Parathyroid adenoma (tissue), 2 donors: ENCODE data around the gene ITPR2.

ENCODE experiments used
- H2AFZ ChIP-seq: fragments of 300-600 bp; sonication (generic); one replicate; pipeline ENCODE4 v1.7.0; 2017; ENCODE audit warnings: antibody characterized with exemption, mild to moderate bottlenecking
- H3K27ac ChIP-seq: fragments of 300-600 bp; sonication (generic); one replicate; pipeline ENCODE4 v1.7.0; 2017
- H3K27me3 ChIP-seq: fragments of 300-600 bp; sonication (generic); one replicate; pipeline ENCODE4 v1.7.0; 2017; ENCODE audit warnings: low read length; ENCODE audit not compliant: control insufficient read depth, insufficient read depth
- H3K36me3 ChIP-seq: fragments of 300-600 bp; sonication (generic); one replicate; pipeline ENCODE4 v1.7.0; 2017; ENCODE audit warnings: low read length; ENCODE audit not compliant: control insufficient read depth, insufficient read depth
- H3K4me1 ChIP-seq: fragments of 300-600 bp; sonication (generic); one replicate; pipeline ENCODE4 v1.7.0; 2017; ENCODE audit warnings: control low read depth
- H3K4me2 ChIP-seq: fragments of 300-600 bp; sonication (generic); one replicate; pipeline ENCODE4 v1.7.0; 2017; ENCODE audit warnings: low read length
- H3K4me3 ChIP-seq: fragments of 300-600 bp; sonication (generic); one replicate; pipeline ENCODE4 v1.7.0; 2017; ENCODE audit warnings: low read depth, low read length
- H3K79me2 ChIP-seq: fragments of 300-600 bp; sonication (generic); one replicate; pipeline ENCODE4 v1.7.0; 2017; ENCODE audit warnings: control low read depth
- H3K9ac ChIP-seq: fragments of 300-600 bp; sonication (generic); one replicate; pipeline ENCODE4 v1.7.0; 2017; ENCODE audit warnings: mild to moderate bottlenecking
- H3K9me3 ChIP-seq: fragments of 300-600 bp; sonication (generic); one replicate; pipeline ENCODE4 v1.7.0; 2017; ENCODE audit warnings: low read length; ENCODE audit not compliant: control insufficient read depth
- CTCF ChIP-seq: fragments of 300-600 bp; sonication (generic); IDR thresholded peaks from one replicate; pipeline ENCODE4 v1.7.0; 2017; ENCODE audit warnings: antibody characterized with exemption, mild to moderate bottlenecking
- donor health status: primary hyperparathyroidism.

Gene ITPR2

GRCh38 chr12:26705851-26706250 lies 127.1 kb downstream of the ITPR2 start:
- no peak overlapping the region for H2AFZ ChIP-seq
- TF ChIP-seq CTCF = no peak
- no peaks in the 10 kb centered on the region for H3K4me1 ChIP-seq
- H3K36me3 ChIP-seq = no peaks in the 10 kb centered on the region
- H3K27ac ChIP-seq = no peak overlapping the region
- H3K4me3 ChIP-seq = no peak overlapping the region
- H3K9ac ChIP-seq = no peak overlapping the region
- no peaks in the 10 kb centered on the region for H3K79me2 ChIP-seq
- H3K27me3 ChIP-seq = no peaks in the 10 kb centered on the region
- no peak overlapping the region for H3K4me2 ChIP-seq
- H3K9me3 ChIP-seq = no peaks in the 10 kb centered on the region

- Histone ChIP-seq H3K36me3 (no peaks in the 10 kb centered on the region), H3K9ac (no peak overlapping the region), H3K4me1 (no peaks in the 10 kb centered on the region), H2AFZ (no peak overlapping the region), H3K9me3 (no peaks in the 10 kb centered on the region), H3K27ac (no peak overlapping the region), H3K79me2 (no peaks in the 10 kb centered on the region), H3K4me2 (no peak overlapping the region), H3K27me3 (no peaks in the 10 kb centered on the region), H3K4me3 (no peak overlapping the region)
- no peak for TF ChIP-seq CTCF
Measured at GRCh38 chr12:26704684-26705460, 128.1 kb downstream of the ITPR2 start.

- H3K9me3 ChIP-seq = no peaks in the 10 kb centered on the region
Measured at GRCh38 chr12:26704214-26704613, 128.8 kb downstream of the ITPR2 start.

GRCh38 chr12:26702741-26703140 lies 130.3 kb downstream of the ITPR2 start:
- no peaks in the 10 kb centered on the region for H3K4me1 ChIP-seq
- H3K79me2 ChIP-seq = no peaks in the 10 kb centered on the region
- TF ChIP-seq CTCF = no peak
- no peak overlapping the region for H2AFZ ChIP-seq
- no peak overlapping the region for H3K9ac ChIP-seq
- H3K4me3 ChIP-seq = no peak overlapping the region
- H3K9me3 ChIP-seq = no peaks in the 10 kb centered on the region
- no peak overlapping the region for H3K27ac ChIP-seq
- no peaks in the 10 kb centered on the region for H3K36me3 ChIP-seq
- no peaks in the 10 kb centered on the region for H3K27me3 ChIP-seq
- no peak overlapping the region for H3K4me2 ChIP-seq

More at GRCh38 chr12:26704214-26704613, 128.8 kb downstream of the ITPR2 start:
- Histone ChIP-seq H3K4me3 (no peak overlapping the region), H3K79me2 (no peaks in the 10 kb centered on the region), H3K9ac (no peak overlapping the region), H3K4me1 (no peaks in the 10 kb centered on the region), H3K36me3 (no peaks in the 10 kb centered on the region), H2AFZ (no peak overlapping the region), H3K27ac (no peak overlapping the region), H3K27me3 (no peaks in the 10 kb centered on the region), H3K4me2 (no peak overlapping the region)
- TF ChIP-seq CTCF = no peak
